Skeletal muscle tissue (tissue), 4 donors: ENCODE results near the gene BICRA. TPM values are rescaled to one million over a fixed set of nuclear protein-coding genes. Genes with fewer than 3 reads are reported as not detected.
"Not testable (repeated sequence)": the region's sequence is repeated elsewhere in the genome, so short reads cannot be mapped to it uniquely, and the experiment has no call there.

ENCODE experiments used
- H3K27ac ChIP-seq: one replicate; pipeline ENCODE4 v1.7.0; 2013; ENCODE audit warnings: mild to moderate bottlenecking, low read depth, low read length, inconsistent platforms
- H3K27me3 ChIP-seq, 3 donors: one replicate each; pipeline ENCODE4 v1.7.0; 2013; ENCODE audit warnings: low read length in 3 of 3; ENCODE audit not compliant: control insufficient read depth in 3 of 3, insufficient read depth in 3 of 3
- H3K36me3 ChIP-seq, 3 donors: one replicate each; pipeline ENCODE4 v1.7.0; 2013; ENCODE audit warnings: low read length in 3 of 3; ENCODE audit not compliant: control insufficient read depth in 3 of 3, insufficient read depth in 3 of 3
- H3K4me1 ChIP-seq, 3 donors: one replicate each; pipeline ENCODE4 v1.7.0; 2013; ENCODE audit warnings: low read length in 3 of 3, mild to moderate bottlenecking in 3 of 3; ENCODE audit not compliant: control insufficient read depth in 3 of 3, insufficient read depth in 3 of 3
- H3K4me3 ChIP-seq, 3 donors: one replicate each; pipeline ENCODE4 v1.7.0; 2013; ENCODE audit warnings: low read length in 3 of 3
- H3K9ac ChIP-seq, 3 donors: one replicate each; pipeline ENCODE4 v1.7.0; 2013; ENCODE audit warnings: low read length in 3 of 3, mild to moderate bottlenecking in 3 of 3, moderate library complexity in 2 of 3, low read depth in 1 of 3
- H3K9me3 ChIP-seq, 3 donors: one replicate each; pipeline ENCODE4 v1.7.0; 2013; ENCODE audit warnings: low read length in 3 of 3; ENCODE audit not compliant: control insufficient read depth in 3 of 3
- total RNA-seq: library from RNA; depleted of rRNA; stranded (reverse); fragments of >200 nt; gene quantifications from one replicate; pipeline ENCODE4 v1.2.3, GENCODE V29; 2014
- donor health status: Osteomylitis.

Gene BICRA
- total RNA-seq, 1 donor from 2014 or later = 3.7 TPM

DNA sequence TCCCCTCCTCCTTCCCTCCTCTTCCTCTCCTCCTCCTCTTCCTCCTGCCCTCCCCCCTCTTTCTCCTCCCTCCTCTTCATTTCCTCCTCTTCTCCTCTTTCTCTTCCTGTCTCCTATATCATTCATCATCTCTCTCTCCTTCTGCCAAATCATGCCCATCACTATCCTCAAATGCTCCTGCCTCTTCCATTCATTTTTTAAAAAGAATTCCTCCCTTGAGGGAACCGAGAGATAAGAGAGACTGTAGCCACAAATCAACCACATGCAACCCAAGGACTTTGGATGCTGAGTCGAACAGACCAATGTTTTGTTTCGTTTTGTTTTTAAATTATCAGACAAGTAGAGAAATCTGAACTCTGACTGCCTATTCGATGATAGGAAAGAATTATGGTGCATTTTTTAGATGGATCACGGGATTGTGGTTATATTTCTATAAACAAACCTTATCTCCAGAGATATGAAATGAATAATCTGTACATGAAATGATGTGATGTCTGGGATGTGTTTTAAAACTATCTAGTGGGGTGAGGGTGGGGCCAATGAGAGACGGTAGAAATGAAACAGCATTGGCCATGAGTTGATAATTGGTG, 26.5 kb upstream of the BICRA start:
- Histone ChIP-seq H3K9ac (no peak overlapping the region), H3K4me3 (no peak overlapping the region), H3K4me1 (no peaks in the 10 kb centered on the region), H3K9me3 (peaks cover 0 to 3% (median 0%) of the 10 kb centered on the region in 3 donors), H3K36me3 (no peaks in the 10 kb centered on the region), H3K27ac (no peak overlapping the region), H3K27me3 (peaks cover 0 to 2% (median 0%) of the 10 kb centered on the region in 3 donors)

DNA sequence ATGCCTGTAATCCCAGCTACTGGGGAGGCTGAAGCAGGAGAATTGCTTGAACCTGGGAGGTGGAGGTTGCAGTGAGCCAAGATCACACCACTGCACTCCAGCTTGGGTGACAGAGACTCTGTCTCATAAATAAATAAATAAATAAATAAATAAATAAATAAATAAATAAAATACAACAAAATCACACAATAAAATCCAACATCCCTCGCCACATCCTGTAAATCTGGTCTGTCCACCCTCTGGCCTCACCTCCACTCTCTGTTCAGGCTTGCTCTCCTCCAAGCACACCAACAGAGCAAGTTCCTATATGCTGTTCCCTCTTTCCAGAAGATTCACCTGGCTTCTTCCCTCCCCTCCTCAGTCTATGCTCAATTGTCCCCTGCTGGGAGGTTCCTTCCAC, 25.8 kb upstream of the BICRA start:
- H3K4me3 ChIP-seq, H3K27ac ChIP-seq, H3K9ac ChIP-seq, H3K9me3 ChIP-seq, H3K36me3 ChIP-seq, H3K27me3 ChIP-seq, H3K4me1 ChIP-seq: not testable (repeated sequence)

- Histone ChIP-seq H3K27me3 (peaks cover 0 to 2% (median 0%) of the 10 kb centered on the region in 3 donors), H3K4me3 (no peak overlapping the region), H3K9ac (no peak overlapping the region), H3K36me3 (no peaks in the 10 kb centered on the region), H3K27ac (no peak overlapping the region), H3K4me1 (no peaks in the 10 kb centered on the region), H3K9me3 (peaks cover 0 to 3% (median 0%) of the 10 kb centered on the region in 3 donors)
Measured at GRCh38 chr19:47587295-47587694, 21.6 kb upstream of the BICRA start.

- no peak overlapping the region for H3K27ac ChIP-seq
- no peaks in the 10 kb centered on the region for H3K36me3 ChIP-seq
Measured at GRCh38 chr19:47589824-47590223, 19.1 kb upstream of the BICRA start.

GRCh38 chr19:47593860-47594259, 15.1 kb upstream of the BICRA start:
- Histone ChIP-seq H3K36me3 (no peaks in the 10 kb centered on the region), H3K9ac (no peak overlapping the region), H3K27ac (no peak overlapping the region)

More at GRCh38 chr19:47589824-47590223, 19.1 kb upstream of the BICRA start:
- peaks cover 0 to 2% (median 0%) of the 10 kb centered on the region in 3 donors for H3K27me3 ChIP-seq
- peaks cover 0 to 3% (median 0%) of the 10 kb centered on the region in 3 donors for H3K9me3 ChIP-seq
- H3K4me1 ChIP-seq = no peaks in the 10 kb centered on the region
- H3K4me3 ChIP-seq = no peak overlapping the region
- no peak overlapping the region for H3K9ac ChIP-seq

GRCh38 chr19:47595944-47596343, 13.0 kb upstream of the BICRA start:
- Histone ChIP-seq H3K27me3 (no peaks in the 10 kb centered on the region), H3K27ac (no peak overlapping the region)

More at GRCh38 chr19:47593860-47594259, 15.1 kb upstream of the BICRA start:
- peaks cover 2 to 7% (median 5%) of the 10 kb centered on the region in 3 donors for H3K4me1 ChIP-seq
- H3K9me3 ChIP-seq = no peaks in the 10 kb centered on the region
- no peaks in the 10 kb centered on the region for H3K27me3 ChIP-seq
- H3K4me3 ChIP-seq = no peak overlapping the region

GRCh38 chr19:47598407-47599349, 10.3 kb upstream of the BICRA start:
- H3K4me3 ChIP-seq = peak overlapping the region; percentile 36 to 75 (median 50)
- H3K27ac ChIP-seq = peak overlapping the region; percentile 70
- H3K36me3 ChIP-seq = no peaks in the 10 kb centered on the region
- H3K9me3 ChIP-seq = no peaks in the 10 kb centered on the region
- no peaks in the 10 kb centered on the region for H3K27me3 ChIP-seq
- peaks cover 10 to 21% (median 10%) of the 10 kb centered on the region in 3 donors for H3K4me1 ChIP-seq
- H3K9ac ChIP-seq = peak overlapping the region; percentile 39 to 73 (median 61)

More at GRCh38 chr19:47595944-47596343, 13.0 kb upstream of the BICRA start:
- no peaks in the 10 kb centered on the region for H3K9me3 ChIP-seq
- H3K36me3 ChIP-seq = no peaks in the 10 kb centered on the region
- H3K4me1 ChIP-seq = peaks cover 10 to 15% (median 10%) of the 10 kb centered on the region in 3 donors
- no peak overlapping the region for H3K4me3 ChIP-seq
- H3K9ac ChIP-seq = no peak overlapping the region

DNA sequence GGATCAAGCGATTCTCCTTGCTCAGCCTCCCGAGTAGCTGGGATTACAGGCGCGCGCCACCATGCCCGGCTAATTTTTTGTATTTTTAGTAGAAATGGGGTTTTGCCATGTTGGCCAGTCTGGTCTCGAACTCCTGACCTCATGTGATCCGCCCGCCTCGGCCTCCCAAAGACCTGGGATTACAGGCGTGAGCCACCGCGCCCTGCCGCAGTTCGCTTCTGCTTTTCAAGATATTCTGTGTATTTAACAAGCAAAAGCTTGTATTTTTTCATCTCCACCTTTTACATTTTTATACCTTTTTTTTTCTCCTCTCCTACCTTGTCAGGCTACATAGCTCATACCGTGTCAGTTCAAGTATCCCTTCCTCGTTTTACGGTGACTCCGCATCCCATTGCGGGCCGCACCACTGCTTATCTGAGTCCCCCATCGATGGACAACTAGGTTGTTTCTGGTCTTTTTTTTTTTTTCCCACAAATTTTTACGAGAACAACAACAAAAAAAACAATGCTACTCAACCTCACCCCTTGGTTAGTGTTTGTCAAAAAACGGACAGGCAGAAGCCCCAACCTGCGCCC, 9.2 kb upstream of the BICRA start:
- H3K36me3 ChIP-seq, H3K9me3 ChIP-seq, H3K27me3 ChIP-seq: not testable (repeated sequence)
- peak overlapping the region; percentile 58 to 76 (median 76) for H3K9ac ChIP-seq
- peak overlapping the region; percentile 56 to 70 (median 67) for H3K4me3 ChIP-seq
- H3K4me1 ChIP-seq = peaks cover 10 to 21% (median 10%) of the 10 kb centered on the region in 3 donors
- peak overlapping the region; percentile 39 for H3K27ac ChIP-seq

GRCh38 chr19:47600246-47601179, 8.4 kb upstream of the BICRA start:
- H3K4me1 ChIP-seq = peaks cover 10 to 21% (median 10%) of the 10 kb centered on the region in 3 donors
- H3K9ac ChIP-seq = peak overlapping the region; percentile 82 to 89 (median 88)
- peaks cover 0 to 4% (median 0%) of the 10 kb centered on the region in 3 donors for H3K27me3 ChIP-seq
- peak overlapping the region; percentile 76 to 87 (median 83) for H3K4me3 ChIP-seq
- no peaks in the 10 kb centered on the region for H3K36me3 ChIP-seq
- H3K9me3 ChIP-seq = no peaks in the 10 kb centered on the region
- peak overlapping the region; percentile 83 for H3K27ac ChIP-seq
